ENCODE results near the gene PTPMT1. TPM values are rescaled to one million over a fixed set of nuclear protein-coding genes. Genes with fewer than 3 reads are reported as not detected.

Gene PTPMT1
- total RNA-seq, 2 donors from 2014 or later: 52.4 TPM

GRCh38 chr11:47593934-47594855 is 28.8 kb downstream of the PTPMT1 start, which contains the start of gene C1QTNF4:
C1QTNF4 (minus strand) TSS chr11:47594411; CDS start chr11:47590810, 3,601 bp downstream.
- Histone ChIP-seq H3K9me3 (no peaks in the 10 kb centered on the region), H3K27me3 (peaks cover 0 to 29% of the 10 kb centered on the region in 2 donors), H3K27ac (no peak within 1 kb of the TSS), H3K36me3 (replicated peaks in 1 of 2; ENCODE audit: insufficient read depth in 1 of 2, low read depth in 2 of 2) (no peaks in the 10 kb centered on the region), H3K4me1 (peaks cover 13% of the 10 kb centered on the region), H3K4me3 (no peak within 1 kb of the TSS)
- ATAC-seq: peak; percentile 28
- intact Hi-C loops (cut with DNase I): no loop called here
- no peak for DNase-seq
- 4 to 11% methylated on average over 22 to 32 of the region's 48 CpGs for WGBS, 2 donors
- no peak for TF ChIP-seq POLR2A (IDR thresholded peaks at IDR 0.05)
- TF ChIP-seq CTCF (IDR thresholded peaks at IDR 0.05): no peak

DNA sequence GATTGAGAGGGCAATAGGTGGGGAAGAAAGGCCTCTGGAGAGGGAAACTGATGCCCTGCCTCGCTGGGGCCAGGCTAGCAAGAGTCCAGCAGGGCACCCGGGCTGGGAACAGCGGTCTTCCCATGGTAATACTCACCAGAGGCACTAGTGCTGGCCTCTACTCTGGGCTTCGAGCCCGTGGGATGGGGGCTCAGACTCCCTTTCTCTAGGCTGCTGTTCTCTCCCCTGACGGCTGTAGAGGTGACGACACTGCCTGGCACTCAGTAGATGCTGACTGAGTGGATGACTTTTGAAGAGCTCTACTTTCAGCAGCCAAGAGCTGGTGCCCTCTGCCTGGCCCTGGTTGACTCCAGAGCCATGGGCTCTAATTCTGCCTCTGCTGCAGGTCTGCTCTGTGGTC is 29.6 kb downstream of the PTPMT1 start:
- H3K27me3 ChIP-seq: peaks cover 0 to 26% of the 10 kb centered on the region in 2 donors
- DNase-seq (no peak), ATAC-seq (no peak)
- TF ChIP-seq POLR2A (IDR thresholded peaks at IDR 0.05) (no peak), CTCF (IDR thresholded peaks at IDR 0.05) (no peak)
- no peak overlapping the region for H3K27ac ChIP-seq
- WGBS, 2 donors: 48 to 61% methylated on average over 6 to 7 of the region's 7 CpGs
- no peaks in the 10 kb centered on the region for H3K36me3 ChIP-seq (replicated peaks in 1 of 2; ENCODE audit: insufficient read depth in 1 of 2, low read depth in 2 of 2)
- H3K4me1 ChIP-seq: peaks cover 13% of the 10 kb centered on the region
- intact Hi-C loops (cut with DNase I): no loop called here
- H3K9me3 ChIP-seq: no peaks in the 10 kb centered on the region
- H3K4me3 ChIP-seq: no peak overlapping the region

GRCh38 chr11:47595967-47596366 is 30.6 kb downstream of the PTPMT1 start:
- DNase-seq (no peak), ATAC-seq (no peak)
- WGBS, 2 donors: 91 to 94% methylated on average over 1 of the region's 1 CpG
- Histone ChIP-seq H3K27me3 (peaks cover 0 to 20% of the 10 kb centered on the region in 2 donors), H3K27ac (no peak overlapping the region), H3K9me3 (no peaks in the 10 kb centered on the region), H3K36me3 (replicated peaks in 1 of 2; ENCODE audit: insufficient read depth in 1 of 2, low read depth in 2 of 2) (no peaks in the 10 kb centered on the region), H3K4me1 (peaks cover 13% of the 10 kb centered on the region), H3K4me3 (no peak overlapping the region)
- intact Hi-C loops (cut with DNase I): no loop called here
- TF ChIP-seq POLR2A (IDR thresholded peaks at IDR 0.05) (no peak), CTCF (IDR thresholded peaks at IDR 0.05) (no peak)

- Histone ChIP-seq H3K4me3 (no peak overlapping the region), H3K4me1 (no peaks in the 10 kb centered on the region), H3K27ac (no peak overlapping the region), H3K9me3 (no peaks in the 10 kb centered on the region), H3K27me3 (no peaks in the 10 kb centered on the region), H3K36me3 (replicated peaks in 1 of 2; ENCODE audit: insufficient read depth in 1 of 2, low read depth in 2 of 2) (no peaks in the 10 kb centered on the region)
- 58 to 89% methylated on average over 3 to 4 of the region's 4 CpGs for WGBS, 2 donors
- intact Hi-C loops (cut with DNase I): no loop called here
- no peak for TF ChIP-seq POLR2A (IDR thresholded peaks at IDR 0.05)
- no peak for TF ChIP-seq CTCF (IDR thresholded peaks at IDR 0.05)
- ATAC-seq: no peak
- no peak for DNase-seq
Measured at GRCh38 chr11:47599902-47600301, 34.5 kb downstream of the PTPMT1 start.

All from body of pancreas (tissue), 4 donors.